GM10248 (cell line): ENCODE data around the gene RBM5.

Experiments
- CTCF ChIA-PET: fragments of 300-600 bp; sonication (Branson Sonifier 250); formaldehyde crosslinking; extraction: SDS; loops from one replicate; lab custom pipeline; 2021; ENCODE audit warnings: antibody characterized with exemption; lab: Yijun Ruan, JAX
- POLR2A ChIA-PET: fragments of 350-650 bp; sonication (Branson Sonifier 250); formaldehyde crosslinking; extraction: SDS; loops from one replicate; lab custom pipeline; 2020; ENCODE audit warnings: antibody characterized with exemption; lab: Yijun Ruan, JAX
- DNase-seq: peaks from one replicate; pipeline ENCODE4 v3.0.0; 2012; ENCODE audit errors: extremely low spot score
- CTCF ChIP-seq: IDR thresholded peaks from 2 replicates; pipeline ENCODE4 v1.5.1; 2012; ENCODE audit warnings: mild to moderate bottlenecking, low read depth; ENCODE audit errors: extremely low read depth, missing control alignments, control extremely low read depth

RBM5 gene

GRCh38 chr3:50100956-50101845 lies 12.5 kb downstream of the RBM5 start:
- ChIA-PET POLR2A (interaction anchor here (0.6 to 0.7 kb wide), 2 partner anchors 14 to 26 kb away, joined by 3 read pairs; no protein-coding TSS in a partner anchor), CTCF (interaction anchor here (1.0 kb wide), 1 partner anchor 11 kb away, joined by 3 read pairs; no protein-coding TSS in a partner anchor)
- DNase-seq: no peak
- TF ChIP-seq CTCF: no peak

GRCh38 chr3:50102558-50102957 lies 13.8 kb downstream of the RBM5 start:
- TF ChIP-seq CTCF: no peak
- DNase-seq: no peak
- ChIA-PET CTCF (interaction anchor here (1.0 kb wide), 1 partner anchor 10 kb away, joined by 3 read pairs; no protein-coding TSS in a partner anchor), POLR2A (no interaction called here)

GRCh38 chr3:50111757-50112156 lies 23.0 kb downstream of the RBM5 start:
- DNase-seq: no peak
- ChIA-PET CTCF (interaction anchor here (1.4 to 5.3 kb wide), 3 partner anchors 9 to 135 kb away, joined by 3 to 28 read pairs (median 3); no protein-coding TSS in a partner anchor), POLR2A (no interaction called here)
- TF ChIP-seq CTCF: no peak

GRCh38 chr3:50112462-50112861 lies 23.7 kb downstream of the RBM5 start:
- no peak for DNase-seq
- POLR2A ChIA-PET: no interaction called here
- CTCF ChIA-PET: interaction anchor here (1.3 to 1.5 kb wide), 3 partner anchors 9 to 134 kb away, joined by 3 to 10 read pairs (median 3); no protein-coding TSS in a partner anchor
- no peak for TF ChIP-seq CTCF

GRCh38 chr3:50117120-50117519 lies 28.4 kb downstream of the RBM5 start:
- POLR2A ChIA-PET: no interaction called here
- CTCF ChIA-PET: interaction anchor here (1.4 to 2.0 kb wide), 2 partner anchors 78 to 109 kb away, joined by 3 to 12 read pairs; no protein-coding TSS in a partner anchor
- DNase-seq: no peak
- TF ChIP-seq CTCF: no peak

- no peak for TF ChIP-seq CTCF
- DNase-seq: no peak
- ChIA-PET POLR2A (no interaction called here), CTCF (interaction anchor here (2.0 kb wide), 1 partner anchor 108 kb away, joined by 12 read pairs; no protein-coding TSS in a partner anchor)
Observed at GRCh38 chr3:50118237-50118636, 29.5 kb downstream of the RBM5 start.
